Trophoblast cell (in vitro differentiated cells and primary cell): ENCODE results near the gene SUFU.

Experiments
- DNase-seq, 2 donors: peaks; one replicate each; pipeline ENCODE4 v3.0.0-alpha.2; 2016
- H2AFZ ChIP-seq: 2 replicates; pipeline ENCODE4 v1.6.1; 2013; ENCODE audit warnings: low read length, moderate library complexity, mild to moderate bottlenecking; ENCODE audit not compliant: insufficient read depth, poor library complexity
- H2AK5ac ChIP-seq: 2 replicates; pipeline ENCODE4 v1.6.1; 2013; ENCODE audit warnings: mild to moderate bottlenecking, low read length
- H2BK120ac ChIP-seq: 2 replicates; pipeline ENCODE4 v1.6.1; 2013; ENCODE audit warnings: low read length, mild to moderate bottlenecking, moderate library complexity; ENCODE audit not compliant: insufficient read depth, poor library complexity
- H2BK12ac ChIP-seq: 2 replicates; pipeline ENCODE4 v1.6.1; 2013; ENCODE audit warnings: mild to moderate bottlenecking, low read length, moderate library complexity
- H2BK5ac ChIP-seq: 2 replicates; pipeline ENCODE4 v1.6.1; 2013; ENCODE audit warnings: low read length, low read depth, moderate library complexity, mild to moderate bottlenecking; ENCODE audit not compliant: poor library complexity
- H3K14ac ChIP-seq: 2 replicates; pipeline ENCODE4 v1.6.1; 2013; ENCODE audit warnings: mild to moderate bottlenecking, low read length
- H3K18ac ChIP-seq: 2 replicates; pipeline ENCODE4 v1.6.1; 2013; ENCODE audit warnings: mild to moderate bottlenecking, low read length
- H3K23ac ChIP-seq: 2 replicates; pipeline ENCODE4 v1.6.1; 2013; ENCODE audit warnings: low read length
- H3K27ac ChIP-seq: 2 replicates; pipeline ENCODE4 v1.5.1; 2013; ENCODE audit warnings: low read depth, mild to moderate bottlenecking, inconsistent platforms, low read length, moderate library complexity
- H3K27me3 ChIP-seq: 2 replicates; pipeline ENCODE4 v1.6.1; 2013; ENCODE audit warnings: inconsistent platforms, mild to moderate bottlenecking, low read length, moderate library complexity; ENCODE audit not compliant: insufficient read depth
- H3K36me3 ChIP-seq, 2 experiments: 1 replicate in 1 of 2; 2 replicates in 1 of 2; pipeline ENCODE4 v1.6.1; 2013; ENCODE audit warnings: low read length in 2 of 2, mild to moderate bottlenecking in 2 of 2, moderate library complexity in 1 of 2; ENCODE audit not compliant: insufficient read depth in 2 of 2, control insufficient read depth in 1 of 2
- H3K4ac ChIP-seq: 2 replicates; pipeline ENCODE4 v1.6.1; 2013; ENCODE audit warnings: low read depth, mild to moderate bottlenecking, low read length, moderate library complexity
- H3K4me1 ChIP-seq, 2 experiments: 1 replicate in 1 of 2; 2 replicates in 1 of 2; pipeline ENCODE4 v1.6.1; 2013; ENCODE audit warnings: low read length in 2 of 2, mild to moderate bottlenecking in 2 of 2, moderate library complexity in 1 of 2; ENCODE audit not compliant: insufficient read depth in 2 of 2, control insufficient read depth in 1 of 2
- H3K4me2 ChIP-seq: 2 replicates; pipeline ENCODE4 v1.6.1; 2013; ENCODE audit warnings: inconsistent platforms, mild to moderate bottlenecking, low read length, moderate library complexity
- H3K4me3 ChIP-seq: 2 replicates; pipeline ENCODE4 v1.5.1; 2013; ENCODE audit warnings: mild to moderate bottlenecking, low read depth, low read length, inconsistent platforms
- H3K79me1 ChIP-seq: one replicate; pipeline ENCODE4 v1.6.1; 2013; ENCODE audit warnings: low read length
- H3K79me2 ChIP-seq: 2 replicates; pipeline ENCODE4 v1.6.1; 2013; ENCODE audit warnings: low read length, mild to moderate bottlenecking; ENCODE audit not compliant: control insufficient read depth, insufficient read depth, poor library complexity
- H3K9ac ChIP-seq: 2 replicates; pipeline ENCODE4 v1.6.1; 2013; ENCODE audit warnings: mild to moderate bottlenecking, low read length
- H3K9me3 ChIP-seq: 2 replicates; pipeline ENCODE4 v1.6.1; 2013; ENCODE audit warnings: low read depth, mild to moderate bottlenecking, control low read depth, inconsistent platforms, low read length; ENCODE audit not compliant: insufficient read depth
- H4K12ac ChIP-seq: 2 replicates; pipeline ENCODE4 v1.6.1; 2013; ENCODE audit warnings: low read depth, mild to moderate bottlenecking, low read length, moderate library complexity
- H4K8ac ChIP-seq: 2 replicates; pipeline ENCODE4 v1.6.1; 2013; ENCODE audit warnings: low read depth, mild to moderate bottlenecking, low read length, moderate library complexity
- H4K91ac ChIP-seq: one replicate; pipeline ENCODE4 v1.6.1; 2013; ENCODE audit warnings: low read depth, mild to moderate bottlenecking, low read length, moderate library complexity
- WGBS: extraction: QIAGEN DNeasy Blood & Tissue Kit; methylation state at CpG from one replicate; pipeline ENCODE4 v1.1.7; 2013; ENCODE audit warnings: missing lambda C conversion rate; ENCODE audit not compliant: insufficient read length, insufficient coverage; ENCODE audit errors: extremely low coverage; 5-methylcytosine and 5-hydroxymethylcytosine counted together

The SUFU gene

DNA sequence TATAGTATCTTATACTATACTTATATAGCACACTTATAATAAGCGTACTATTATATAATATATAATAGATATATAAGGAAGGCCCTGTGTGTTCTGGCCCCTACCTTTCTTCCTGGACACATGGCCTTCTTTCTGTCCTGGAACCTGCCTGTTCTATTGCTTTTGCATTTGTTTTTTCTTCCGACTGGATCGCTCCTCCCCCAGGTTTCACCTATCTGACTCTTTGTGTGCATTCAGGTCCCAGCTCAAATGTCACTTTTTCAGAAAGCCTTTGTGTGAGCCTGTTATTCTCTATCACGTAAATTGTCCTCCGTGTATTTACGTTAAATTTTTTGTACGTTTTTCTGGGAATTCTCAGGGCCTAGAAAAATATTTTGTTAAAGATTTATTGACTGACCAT, 137.6 kb downstream of the SUFU start:
- Histone ChIP-seq H2BK5ac (no peak overlapping the region), H4K91ac (no peak overlapping the region), H3K79me2 (peaks cover 26% of the 10 kb centered on the region), H3K79me1 (peaks cover 25% of the 10 kb centered on the region), H3K4me2 (peak overlapping the region; percentile 94), H4K12ac (no peak overlapping the region), H3K4me1 (peaks cover 3 to 13% of the 10 kb centered on the region in 2 experiments), H2BK12ac (no peak overlapping the region), H2AK5ac (no peak overlapping the region), H3K18ac (no peak overlapping the region), H2AFZ (no peak overlapping the region), H4K8ac (no peak overlapping the region), H3K23ac (no peak overlapping the region), H3K4me3 (no peak overlapping the region), H3K14ac (no peak overlapping the region), H3K9me3 (no peaks in the 10 kb centered on the region), H3K9ac (no peak overlapping the region), H3K27ac (no peak overlapping the region), H2BK120ac (no peak overlapping the region), H3K27me3 (no peaks in the 10 kb centered on the region), H3K4ac (no peak overlapping the region), H3K36me3 (no peaks in the 10 kb centered on the region)
- peak in 1 of 2 donors; percentile 20 for DNase-seq
- no CpG with 5 or more reads among the region's 7 CpGs for WGBS

DNA sequence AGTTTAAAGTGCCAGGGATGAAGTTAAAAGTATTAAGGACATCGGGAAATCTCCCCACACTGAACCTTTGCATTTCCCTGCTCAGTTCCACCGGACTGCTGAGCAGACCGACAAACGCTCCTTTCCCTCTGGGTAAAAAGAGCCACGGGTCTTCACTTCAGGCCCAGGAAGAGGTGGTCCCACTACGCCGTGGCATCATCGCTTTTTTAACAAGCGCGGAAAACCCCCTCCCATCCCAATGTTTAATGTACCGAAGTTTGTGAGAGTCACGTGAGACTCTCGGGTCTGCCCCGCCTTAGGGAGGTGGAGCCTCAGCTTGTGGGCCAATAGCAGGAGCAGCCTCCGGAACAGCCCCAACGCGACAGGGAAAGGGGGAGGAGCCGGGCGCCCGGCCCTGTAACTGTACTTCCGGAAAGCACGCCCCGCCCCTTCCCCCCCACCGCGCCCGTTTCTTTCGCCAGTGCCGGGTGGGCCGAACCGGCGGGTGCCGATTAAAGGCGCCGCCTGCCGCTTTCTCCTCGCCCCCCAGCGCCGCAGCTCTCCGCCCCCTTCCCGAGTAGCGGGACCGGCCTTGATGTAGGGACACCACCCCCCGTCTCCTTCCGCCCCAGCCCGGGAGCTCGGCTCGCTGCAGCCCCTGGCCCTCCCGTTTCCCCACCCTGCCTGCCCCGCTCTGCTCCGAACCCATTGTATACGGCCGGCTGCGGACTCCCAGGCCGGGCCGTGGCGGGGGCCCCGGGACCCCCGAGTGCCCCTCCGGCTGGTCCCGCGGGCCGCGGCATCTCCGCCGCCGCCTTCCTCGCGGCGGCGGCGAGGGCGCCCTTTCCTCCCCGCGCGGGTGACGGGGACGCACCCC, 138.3 kb downstream of the SUFU start:
- Histone ChIP-seq H3K27me3 (no peaks in the 10 kb centered on the region), H3K23ac (no peak overlapping the region)

DNA sequence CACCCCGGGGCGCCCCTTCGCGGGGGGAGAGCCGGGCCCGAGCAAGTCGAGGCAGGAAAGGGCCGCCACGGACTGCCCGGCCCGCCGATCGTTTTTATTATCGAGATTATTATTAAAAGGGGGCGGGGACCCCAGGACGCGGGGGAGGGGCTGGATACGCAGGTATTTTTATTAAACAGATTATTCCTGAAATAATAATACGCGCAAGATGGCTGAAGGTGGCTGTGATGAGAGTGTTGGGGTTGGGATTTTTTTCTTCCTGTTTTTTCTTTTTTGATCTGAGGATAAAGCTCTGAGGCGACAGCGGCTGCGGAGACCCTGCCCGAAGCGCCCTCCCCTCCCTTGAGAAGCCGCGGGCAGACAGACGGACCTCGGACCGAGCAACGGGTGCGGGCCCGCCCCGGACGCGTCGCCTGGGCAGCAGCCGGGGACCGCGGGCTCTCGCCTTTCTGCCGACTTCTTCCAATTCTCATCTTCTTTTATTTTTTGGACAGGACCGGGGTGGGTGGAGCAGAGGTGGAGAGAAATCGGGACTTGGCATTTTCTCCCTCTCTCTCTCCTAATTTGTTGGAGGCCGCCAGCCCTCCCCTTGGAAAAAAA, 139.1 kb downstream of the SUFU start:
- H3K9ac ChIP-seq, result peak overlapping the region; percentile 89
- H2BK5ac ChIP-seq, result peak overlapping the region; percentile 94
- H4K12ac ChIP-seq, result peak overlapping the region; percentile 63
- H3K4me1 ChIP-seq, result peaks cover 8 to 25% of the 10 kb centered on the region in 2 experiments
- no peaks in the 10 kb centered on the region for H3K27me3 ChIP-seq
- peak; percentile 43 to 53 for DNase-seq
- peaks cover 31% of the 10 kb centered on the region for H3K79me2 ChIP-seq
- H3K9me3 ChIP-seq, result no peaks in the 10 kb centered on the region
- H3K27ac ChIP-seq, result peak overlapping the region; percentile 99
- no peak overlapping the region for H2AK5ac ChIP-seq
- peak overlapping the region; percentile 92 for H3K4me2 ChIP-seq
- peak overlapping the region; percentile 81 for H3K4ac ChIP-seq
- H4K8ac ChIP-seq, result peak overlapping the region; percentile 90
- peak overlapping the region; percentile 82 for H3K18ac ChIP-seq
- H2BK120ac ChIP-seq, result peak overlapping the region; percentile 99
- H3K14ac ChIP-seq, result peak overlapping the region; percentile 92
- H3K36me3 ChIP-seq, result peaks cover 3 to 9% of the 10 kb centered on the region in 2 experiments
- H3K4me3 ChIP-seq, result peak overlapping the region; percentile 74
- H3K23ac ChIP-seq, result no peak overlapping the region
- H4K91ac ChIP-seq, result peak overlapping the region; percentile 95
- H3K79me1 ChIP-seq, result peaks cover 25% of the 10 kb centered on the region
- H2BK12ac ChIP-seq, result no peak overlapping the region
- H2AFZ ChIP-seq, result peak overlapping the region; percentile 67
- WGBS, result no CpG with 5 or more reads among the region's 45 CpGs

More for the DNA sequence above, 138.3 kb downstream of the SUFU start:
- peaks cover 26% of the 10 kb centered on the region for H3K79me2 ChIP-seq
- peaks cover 25% of the 10 kb centered on the region for H3K79me1 ChIP-seq
- H3K18ac ChIP-seq, result peak overlapping the region; percentile 39
- H2AFZ ChIP-seq, result peak overlapping the region; percentile 87
- no peaks in the 10 kb centered on the region for H3K9me3 ChIP-seq
- H3K27ac ChIP-seq, result peak overlapping the region; percentile 99
- peak overlapping the region; percentile 26 for H3K4ac ChIP-seq
- H4K91ac ChIP-seq, result peak overlapping the region; percentile 95
- DNase-seq, result peak; percentile 96 to 97
- H3K4me3 ChIP-seq, result peak overlapping the region; percentile 72
- H2BK120ac ChIP-seq, result peak overlapping the region; percentile 77
- H3K9ac ChIP-seq, result peak overlapping the region; percentile 89
- H3K4me2 ChIP-seq, result peak overlapping the region; percentile 94
- peak overlapping the region; percentile 88 for H4K8ac ChIP-seq
- H4K12ac ChIP-seq, result peak overlapping the region; percentile 68
- peaks cover 7 to 20% of the 10 kb centered on the region in 2 experiments for H3K4me1 ChIP-seq
- H2BK12ac ChIP-seq, result no peak overlapping the region
- H2BK5ac ChIP-seq, result peak overlapping the region; percentile 70
- peaks cover 0 to 2% of the 10 kb centered on the region in 2 experiments for H3K36me3 ChIP-seq
- WGBS, result no CpG with 5 or more reads among the region's 77 CpGs
- H3K14ac ChIP-seq, result peak overlapping the region; percentile 58
- H2AK5ac ChIP-seq, result no peak overlapping the region

DNA sequence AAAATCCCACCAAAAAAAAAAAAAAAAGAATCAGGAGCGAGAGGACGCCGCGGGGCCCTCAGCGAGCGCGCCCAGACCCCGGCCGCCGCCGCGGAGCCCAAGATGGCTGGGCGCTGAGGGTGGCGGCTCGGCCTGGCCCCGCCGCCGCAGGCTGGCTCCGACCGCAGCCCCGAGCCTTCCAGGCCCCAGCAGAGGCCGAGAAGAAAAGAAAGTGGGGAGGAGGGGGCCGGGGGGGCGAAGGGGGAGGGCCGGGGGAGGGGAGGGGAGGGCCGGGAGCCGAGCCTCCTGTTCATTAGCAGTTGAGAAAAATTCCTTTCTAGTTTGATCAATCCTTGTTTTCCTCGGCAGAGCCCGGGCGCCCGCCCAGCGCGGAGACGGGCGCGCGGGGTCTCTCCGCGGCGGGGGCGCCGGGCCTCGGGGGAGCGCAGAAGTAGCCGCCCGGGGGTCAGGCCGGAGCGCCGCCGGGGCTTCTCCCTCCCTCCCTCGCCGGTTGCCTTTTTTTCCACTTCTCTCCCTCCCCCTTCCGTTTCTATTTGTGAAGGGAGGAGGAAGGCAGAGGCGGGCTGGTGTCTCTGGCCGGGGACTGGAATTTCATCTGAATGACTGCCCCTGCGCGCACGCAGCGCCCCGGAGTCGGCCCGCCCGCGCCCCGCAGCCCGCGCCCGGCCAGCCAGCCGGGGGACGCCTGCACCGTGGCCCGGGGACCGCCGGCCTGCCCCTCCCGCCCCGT, 139.7 kb downstream of the SUFU start:
- peaks cover 10 to 31% of the 10 kb centered on the region in 2 experiments for H3K4me1 ChIP-seq
- peak overlapping the region; percentile 96 for H3K14ac ChIP-seq
- peaks cover 25% of the 10 kb centered on the region for H3K79me1 ChIP-seq
- peak overlapping the region; percentile 89 for H3K9ac ChIP-seq
- peak overlapping the region; percentile 95 for H4K91ac ChIP-seq
- peak; percentile 21 to 53 for DNase-seq
- H2BK5ac ChIP-seq, result peak overlapping the region; percentile 94
- H4K8ac ChIP-seq, result peak overlapping the region; percentile 70
- H2BK12ac ChIP-seq, result no peak overlapping the region
- peak overlapping the region; percentile 93 for H3K18ac ChIP-seq
- H4K12ac ChIP-seq, result no peak overlapping the region
- H3K79me2 ChIP-seq, result peaks cover 31% of the 10 kb centered on the region
- no peak overlapping the region for H2AK5ac ChIP-seq
- no peak overlapping the region for H3K23ac ChIP-seq
- H3K4me2 ChIP-seq, result peak overlapping the region; percentile 92
- H3K9me3 ChIP-seq, result no peaks in the 10 kb centered on the region
- peak overlapping the region; percentile 99 for H3K27ac ChIP-seq
- H2BK120ac ChIP-seq, result peak overlapping the region; percentile 18
- peak overlapping the region; percentile 92 for H3K4me3 ChIP-seq
- peak overlapping the region; percentile 74 for H3K4ac ChIP-seq
- no CpG with 5 or more reads among the region's 76 CpGs for WGBS
- H2AFZ ChIP-seq, result peak overlapping the region; percentile 40
- no peaks in the 10 kb centered on the region for H3K27me3 ChIP-seq
- peaks cover 9 to 12% of the 10 kb centered on the region in 2 experiments for H3K36me3 ChIP-seq
